ENCODE data around the gene XYLT1. TPM values are rescaled to one million over a fixed set of nuclear protein-coding genes. Genes with fewer than 3 reads are reported as not detected.

The XYLT1 gene
- total and polyA plus RNA-seq, 2 of the 4 experiments (the other 2 are of a cell fraction): 9.0 to 12.7 TPM

- H3K56ac ChIP-seq (ENCODE audit: extremely low read depth, insufficient read depth, low read length): no peak overlapping the region
- H3K14ac ChIP-seq (replicated peaks; ENCODE audit: low read depth, low read length): no peak overlapping the region
- no peak overlapping the region for H2AFZ ChIP-seq (replicated peaks; ENCODE audit: low read length, poor library complexity)
- H2BK5ac ChIP-seq (ENCODE audit: low read depth, low read length, poor library complexity, severe bottlenecking): no peak overlapping the region
- H3K9ac ChIP-seq (ENCODE audit: low read depth, low read length): no peak overlapping the region
- H3K18ac ChIP-seq (ENCODE audit: low read depth, low read length): no peak overlapping the region
- H3K79me1 ChIP-seq (ENCODE audit: low read depth in 1 of 2, low read length in 2 of 2): peaks cover 0 to 5% of the 10 kb centered on the region in 2 experiments; a peak in 1 of 4 replicates
- H3K23ac ChIP-seq (ENCODE audit: low read depth, low read length): no peak overlapping the region
- no peak overlapping the region for H3K27ac ChIP-seq (ENCODE audit: insufficient read depth, low read length)
- intact Hi-C loops (cut with micrococcal nuclease) (no loop called here), in situ Hi-C loops (cut with MboI; ENCODE audit: low sequenced_read_pairs) (no loop called here), dilution Hi-C loops (cut with HindIII; ENCODE audit: low sequenced_read_pairs, unreplicated experiment) (no loop called here)
- H3K9me1 ChIP-seq (ENCODE audit: insufficient read depth, low read length): peaks cover 2% of the 10 kb centered on the region; the same call in 1 of the 2 replicates
- no peak overlapping the region for H4K91ac ChIP-seq (ENCODE audit: insufficient read depth, low read depth, low read length)
- H2BK120ac ChIP-seq (ENCODE audit: low read depth, low read length): no peak overlapping the region
- H3K27me3 ChIP-seq (ENCODE audit: control insufficient read depth, insufficient read depth, low read length): no peaks in the 10 kb centered on the region
- WGBS, 2 experiments (ENCODE audit: extremely low coverage in 2 of 2, insufficient read length in 1 of 2): 44% methylated on average over 7 of the region's 17 CpGs; no CpG with 5 or more reads in 1 of the 2 experiments
- CTCF ChIA-PET: interaction anchor here (1.3 kb wide), 1 partner anchor 307 kb away, joined by 4 read pairs; no protein-coding TSS in a partner anchor
- H2AK9ac ChIP-seq (replicated peaks; ENCODE audit: low read depth, low read length, poor library complexity): no peak overlapping the region
- TF ChIP-seq POLR2A (IDR thresholded peaks at IDR 0.05; ENCODE audit: low read depth, low read length): no peak
- no peak for TF ChIP-seq CHD1 (IDR thresholded peaks at IDR 0.05; ENCODE audit: low read depth, low read length)
- TF ChIP-seq CEBPB (IDR thresholded peaks at IDR 0.05; ENCODE audit: low read depth, low read length): no peak
- no peak for TF ChIP-seq MAZ (IDR thresholded peaks at IDR 0.05; ENCODE audit: borderline replicate concordance, low read depth, low read length)
- TF ChIP-seq BHLHE40 (IDR thresholded peaks at IDR 0.05; ENCODE audit: low read depth, low read length): no peak
- no peak for TF ChIP-seq FOS (IDR thresholded peaks at IDR 0.05; ENCODE audit: low read depth, low read length)
- no peak for TF ChIP-seq NFE2L2 (IDR thresholded peaks at IDR 0.05; ENCODE audit: low read depth, low read length)
- TF ChIP-seq RCOR1 (IDR thresholded peaks at IDR 0.05; ENCODE audit: insufficient replicate concordance, low read length): no peak
- TF ChIP-seq USF2 (IDR thresholded peaks at IDR 0.05; ENCODE audit: low read depth, low read length): no peak
- no peak for TF ChIP-seq ELK1 (IDR thresholded peaks at IDR 0.05; ENCODE audit: borderline replicate concordance, low read depth, low read length)
- DNase-seq: no peak
- H4K5ac ChIP-seq (ENCODE audit: low read depth, low read length): no peak overlapping the region
- POLR2A ChIA-PET (ENCODE audit: unreplicated experiment): no interaction called here
- H3K4me2 ChIP-seq (ENCODE audit: low read depth, low read length): no peak overlapping the region
- H2BK20ac ChIP-seq (ENCODE audit: low read depth, low read length): no peak overlapping the region
- H3K4me3 ChIP-seq (ENCODE audit: insufficient read depth, low read depth, low read length): no peak overlapping the region
- no peaks in the 10 kb centered on the region for H3K4me1 ChIP-seq (ENCODE audit: control insufficient read depth, insufficient read depth, low read length)
- no peaks in the 10 kb centered on the region; the same call in 1 of the 2 replicates for H4K20me1 ChIP-seq (ENCODE audit: insufficient read depth, low read length)
- ATAC-seq (ENCODE audit: low read depth): no peak
- no TSS peak for BruUV-seq (replicated peaks)
- no peak overlapping the region for H2AK5ac ChIP-seq (ENCODE audit: low read depth, low read length)
- no peak overlapping the region for H4K8ac ChIP-seq (ENCODE audit: low read depth in 2 of 2, low read length in 2 of 2)
- H3K36me3 ChIP-seq (ENCODE audit: control insufficient read depth, insufficient read depth, low read length): no peaks in the 10 kb centered on the region
- no peak overlapping the region for H3K4ac ChIP-seq (ENCODE audit: low read depth, low read length)
- no peaks in the 10 kb centered on the region for H3K9me3 ChIP-seq (ENCODE audit: control insufficient read depth, insufficient read depth, low read length)
- H2BK15ac ChIP-seq (ENCODE audit: low read depth, low read length): no peak overlapping the region
Measured at GRCh38 chr16:17160920-17161431, 309.8 kb downstream of the XYLT1 start.
